GM23248 (cell line): ENCODE results near the gene ZDHHC22.

Source experiments
- EZH2 ChIP-seq: fragments of 200-600 bp; sonication (generic); IDR thresholded peaks from 2 replicates; pipeline ENCODE4 v1.6.1; 2018; ENCODE audit warnings: antibody characterized with exemption, mild to moderate bottlenecking; ENCODE audit not compliant: insufficient read depth, poor library complexity, severe bottlenecking
- EZH2phosphoT487 ChIP-seq: fragments of 200-600 bp; sonication (generic); IDR thresholded peaks from 2 replicates; pipeline ENCODE4 v1.6.1; 2018; ENCODE audit warnings: antibody characterized with exemption, moderate library complexity, mild to moderate bottlenecking, low read depth; ENCODE audit not compliant: insufficient read depth

DNA sequence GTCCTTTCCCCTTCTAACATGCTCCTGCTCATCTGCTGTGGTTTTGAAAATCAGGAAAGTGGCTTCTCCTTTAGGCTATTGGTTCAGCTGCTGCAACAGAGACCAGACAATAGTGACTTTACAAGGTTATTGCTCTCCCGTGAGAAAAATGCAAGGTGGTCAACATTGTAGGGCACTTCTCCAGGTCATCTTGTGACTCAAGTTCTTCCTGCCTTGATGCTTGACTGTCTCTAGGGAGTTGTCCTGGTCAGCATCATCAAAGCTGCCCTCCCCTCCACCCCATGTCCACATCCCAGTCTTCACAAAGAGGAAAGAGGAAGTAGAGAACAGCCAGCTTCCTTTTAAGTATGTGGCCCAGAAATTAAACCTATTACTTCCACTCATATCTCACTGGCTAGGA, 36.1 kb upstream of the ZDHHC22 start:
- TF ChIP-seq EZH2, result no peak
- no peak for TF ChIP-seq EZH2phosphoT487
